GM12873 (cell line): ENCODE measurements around the gene IBSP.

Source experiments
- TF ChIP-seq, protein P1 (sequence below): IDR thresholded peaks from 2 replicates; pipeline ENCODE4 v1.5.1; 2012; ENCODE audit warnings: low read depth, mild to moderate bottlenecking, moderate library complexity, low read length, control low read depth; ENCODE audit not compliant: insufficient read depth; ENCODE audit errors: missing control alignments

Gene IBSP, protein sequence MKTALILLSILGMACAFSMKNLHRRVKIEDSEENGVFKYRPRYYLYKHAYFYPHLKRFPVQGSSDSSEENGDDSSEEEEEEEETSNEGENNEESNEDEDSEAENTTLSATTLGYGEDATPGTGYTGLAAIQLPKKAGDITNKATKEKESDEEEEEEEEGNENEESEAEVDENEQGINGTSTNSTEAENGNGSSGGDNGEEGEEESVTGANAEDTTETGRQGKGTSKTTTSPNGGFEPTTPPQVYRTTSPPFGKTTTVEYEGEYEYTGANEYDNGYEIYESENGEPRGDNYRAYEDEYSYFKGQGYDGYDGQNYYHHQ

DNA sequence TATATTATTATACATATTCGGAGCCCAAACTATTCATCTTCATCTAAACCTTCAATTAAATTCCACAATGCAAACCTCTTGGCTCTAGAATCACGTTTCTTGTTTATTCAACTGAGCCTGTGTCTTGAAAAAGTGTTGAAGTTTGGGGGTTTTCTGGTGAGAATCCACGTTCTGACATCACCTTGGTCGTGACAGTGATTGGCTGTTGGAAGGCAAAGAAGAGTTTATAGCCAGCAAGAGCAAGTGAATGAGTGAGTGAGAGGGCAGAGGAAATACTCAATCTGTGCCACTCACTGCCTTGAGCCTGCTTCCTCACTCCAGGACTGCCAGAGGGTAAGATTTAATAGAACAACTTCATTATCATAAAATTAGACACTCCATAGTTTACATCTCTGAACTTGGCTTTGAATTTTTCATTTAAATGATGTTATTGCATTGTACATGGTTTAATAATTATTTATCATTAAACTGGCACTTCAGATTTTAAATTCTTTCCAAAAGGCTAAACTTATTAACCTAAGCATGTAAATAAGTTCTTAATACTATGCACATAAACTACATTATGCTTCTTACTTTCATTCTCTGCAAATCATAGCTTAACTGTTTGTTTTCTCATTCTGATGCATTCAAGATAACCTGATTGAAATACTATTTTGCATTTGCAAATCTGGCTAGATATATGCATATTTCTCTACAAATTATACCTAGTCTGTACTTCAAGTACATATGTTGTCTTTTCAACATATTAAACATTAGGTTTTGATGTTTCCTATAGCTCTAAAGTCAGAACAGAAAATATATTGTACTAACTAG, at the start of gene IBSP:
IBSP (plus strand) TSS at position 254 of the 813 bp plus-strand sequence. CDS start 2,808 bp downstream, outside the sequence.
- TF ChIP-seq, protein P1, sequence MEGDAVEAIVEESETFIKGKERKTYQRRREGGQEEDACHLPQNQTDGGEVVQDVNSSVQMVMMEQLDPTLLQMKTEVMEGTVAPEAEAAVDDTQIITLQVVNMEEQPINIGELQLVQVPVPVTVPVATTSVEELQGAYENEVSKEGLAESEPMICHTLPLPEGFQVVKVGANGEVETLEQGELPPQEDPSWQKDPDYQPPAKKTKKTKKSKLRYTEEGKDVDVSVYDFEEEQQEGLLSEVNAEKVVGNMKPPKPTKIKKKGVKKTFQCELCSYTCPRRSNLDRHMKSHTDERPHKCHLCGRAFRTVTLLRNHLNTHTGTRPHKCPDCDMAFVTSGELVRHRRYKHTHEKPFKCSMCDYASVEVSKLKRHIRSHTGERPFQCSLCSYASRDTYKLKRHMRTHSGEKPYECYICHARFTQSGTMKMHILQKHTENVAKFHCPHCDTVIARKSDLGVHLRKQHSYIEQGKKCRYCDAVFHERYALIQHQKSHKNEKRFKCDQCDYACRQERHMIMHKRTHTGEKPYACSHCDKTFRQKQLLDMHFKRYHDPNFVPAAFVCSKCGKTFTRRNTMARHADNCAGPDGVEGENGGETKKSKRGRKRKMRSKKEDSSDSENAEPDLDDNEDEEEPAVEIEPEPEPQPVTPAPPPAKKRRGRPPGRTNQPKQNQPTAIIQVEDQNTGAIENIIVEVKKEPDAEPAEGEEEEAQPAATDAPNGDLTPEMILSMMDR = no peak

DNA sequence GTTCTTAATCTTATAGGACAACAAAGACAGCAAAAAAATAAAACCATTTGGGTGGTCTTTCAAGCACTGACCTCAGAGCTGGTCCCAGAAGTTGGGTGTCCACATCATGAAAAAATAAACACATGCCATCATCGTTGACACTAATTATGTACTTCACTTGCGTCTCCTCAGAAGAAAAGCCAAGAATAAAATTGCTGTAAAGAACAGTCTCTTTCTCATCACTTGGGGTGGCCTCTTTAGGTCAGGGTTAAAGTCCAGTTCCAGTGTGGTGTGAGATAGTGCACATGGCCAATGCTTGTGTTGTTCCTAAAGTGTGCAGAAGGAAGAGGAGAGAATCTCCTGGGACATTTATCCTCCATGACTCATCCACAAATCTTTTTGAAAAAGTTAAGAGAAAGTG, 49.5 kb upstream of the IBSP start:
- TF ChIP-seq, protein P1 = no peak

DNA sequence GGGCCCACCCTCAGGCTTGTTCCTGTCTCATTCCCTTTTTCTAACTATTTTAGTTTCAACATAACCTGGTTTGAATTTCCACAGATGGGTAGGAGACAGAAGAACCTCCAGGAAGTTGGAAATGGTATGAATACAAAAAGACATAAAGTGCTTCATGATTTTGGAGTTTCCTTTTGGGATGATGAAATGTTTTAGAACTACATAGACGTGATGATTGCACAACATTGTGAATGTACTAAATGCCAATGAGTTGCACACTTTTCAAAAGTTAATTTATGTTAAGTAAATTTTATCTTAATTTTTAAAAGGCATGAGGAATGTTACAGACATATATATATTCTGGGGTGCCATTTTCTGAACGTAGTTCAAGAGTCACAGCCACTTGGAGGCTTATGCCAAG, 41.1 kb upstream of the IBSP start:
- TF ChIP-seq, protein P1 = no peak

DNA sequence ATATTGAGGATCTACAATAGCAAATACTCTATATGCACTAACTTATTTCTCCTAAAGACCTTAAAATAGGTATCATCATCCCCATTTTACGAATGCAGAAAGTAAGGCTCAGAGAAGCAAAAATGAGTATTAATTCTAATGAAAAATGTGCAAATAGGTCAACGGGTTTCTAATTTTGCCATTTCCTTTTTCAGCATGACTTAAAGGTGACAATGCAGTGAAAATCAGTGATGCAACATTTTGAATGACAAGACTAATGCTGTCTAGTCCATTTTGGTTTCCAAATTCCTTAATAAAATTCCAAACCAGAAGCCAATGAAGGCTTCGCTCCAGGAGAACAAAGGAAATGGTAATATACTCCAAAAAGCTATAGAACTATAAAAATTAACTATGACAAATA, 37.0 kb upstream of the IBSP start:
- TF ChIP-seq, protein P1 = no peak

DNA sequence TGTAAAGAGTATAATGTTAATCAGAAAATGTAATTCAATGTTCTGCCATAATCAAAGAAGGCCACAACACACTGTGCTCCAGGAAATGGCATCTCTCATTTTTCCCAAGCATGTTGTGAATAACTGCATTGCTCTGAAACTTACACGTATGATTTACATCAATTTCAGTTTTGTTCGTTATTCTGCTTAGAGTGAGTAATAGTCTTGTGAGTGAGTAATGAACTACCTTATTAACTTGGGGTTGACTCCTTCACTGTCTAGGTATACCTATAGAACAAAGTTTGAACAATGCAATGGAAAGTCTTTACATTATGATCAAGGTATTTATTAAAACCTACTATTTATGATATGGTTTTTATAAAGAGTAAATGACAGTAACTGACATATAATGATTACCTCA, 17.8 kb upstream of the IBSP start:
- TF ChIP-seq, protein P1 = no peak

DNA sequence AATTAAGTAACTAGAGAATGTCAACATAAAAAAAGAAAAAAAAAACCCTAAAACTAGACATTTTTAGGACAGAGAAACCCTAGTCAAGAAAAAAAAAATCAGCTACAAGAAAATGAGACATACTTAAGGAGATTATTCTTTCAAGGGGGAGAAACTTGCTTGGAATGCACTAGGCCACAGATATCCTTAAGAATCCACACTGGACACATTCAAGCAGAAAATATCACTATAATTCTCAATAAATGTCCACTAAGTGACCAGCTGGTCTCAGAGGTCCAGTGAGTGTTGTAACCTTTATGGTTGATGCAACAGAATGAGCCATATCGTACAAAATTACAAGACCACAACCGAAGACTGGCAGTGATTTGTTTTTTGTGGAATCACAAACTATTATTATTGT, 15.6 kb upstream of the IBSP start:
- TF ChIP-seq, protein P1 = no peak

DNA sequence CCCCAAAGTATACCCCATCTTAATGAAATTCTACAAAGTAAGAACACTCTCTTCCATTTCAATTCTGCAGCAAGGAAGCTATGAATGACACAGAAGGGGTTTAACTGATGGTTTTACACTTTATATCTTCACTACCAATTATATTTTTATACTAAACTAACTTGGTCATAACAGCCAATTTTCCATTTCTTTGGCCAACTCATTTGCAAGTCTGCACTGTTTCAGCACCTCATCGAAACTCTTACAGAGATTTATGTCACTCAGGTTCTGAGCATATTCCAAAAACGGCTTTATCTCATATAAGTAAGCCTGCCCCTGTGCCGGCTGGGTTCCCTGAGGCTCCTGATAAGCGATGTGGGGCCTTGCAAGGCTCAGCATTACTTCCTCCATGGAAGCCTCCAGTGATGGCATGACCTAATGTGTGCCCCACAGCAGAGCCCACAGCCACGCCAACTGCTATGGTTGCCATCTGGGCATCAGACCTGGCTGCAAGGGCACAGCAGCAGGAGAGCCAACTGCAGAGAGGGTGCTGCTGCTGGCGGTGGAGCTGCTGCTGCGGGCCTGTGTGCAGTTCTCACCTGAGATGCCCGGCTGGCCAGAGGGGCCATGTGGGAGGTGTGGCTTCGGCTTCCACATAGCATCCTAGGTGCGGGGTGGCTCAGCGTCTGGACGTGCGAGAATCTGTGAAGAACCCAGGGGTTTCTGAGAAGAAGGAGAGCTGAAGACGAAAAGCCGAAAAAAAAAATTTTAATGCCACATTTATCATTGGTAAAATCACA, 13.4 kb upstream of the IBSP start:
- TF ChIP-seq, protein P1 = no peak
